Heart right ventricle (tissue), 16 donors: Measurements from ENCODE around the gene PARK7. TPM values are rescaled to one million over a fixed set of nuclear protein-coding genes. Genes with fewer than 3 reads are reported as not detected.

Experiments
- ATAC-seq, 8 donors: fragments of 200-7000 bp; cut with Tn5 transposase; one replicate each; pipeline ENCODE4 v1.9.1; 2020; ENCODE audit warnings: mild to moderate bottlenecking in 8 of 8, moderate library complexity in 8 of 8, moderate number of reproducible peaks in 1 of 8
- DNase-seq, 2 donors: peaks; one replicate each; pipeline ENCODE4 v3.0.0-alpha.2; 2020
- H3K27ac ChIP-seq, 10 donors: fragments of 200-600 bp; sonication (generic) in 2 of 10; one replicate each; pipeline versions ENCODE4 v1.5.0 to v1.8.0; 2020 to 2022; ENCODE audit warnings: mild to moderate bottlenecking in 3 of 10
- H3K27me3 ChIP-seq, 7 donors: fragments of 200-600 bp; one replicate each; pipeline ENCODE4 v1.8.0; 2021 to 2022; ENCODE audit warnings: mild to moderate bottlenecking in 2 of 7
- H3K36me3 ChIP-seq, 9 donors: fragments of 200-600 bp; sonication (generic) in 1 of 9; one replicate each; pipeline versions ENCODE4 v1.5.0 to v1.8.0; 2020 to 2022; ENCODE audit warnings: mild to moderate bottlenecking in 2 of 9
- H3K4me1 ChIP-seq, 9 donors: fragments of 200-600 bp; sonication (generic) in 1 of 9; one replicate each; pipeline versions ENCODE4 v1.5.0 to v1.8.0; 2020 to 2022; ENCODE audit warnings: mild to moderate bottlenecking in 4 of 9
- H3K4me3 ChIP-seq, 10 donors: fragments of 200-600 bp; sonication (generic) in 2 of 10; one replicate each; pipeline versions ENCODE4 v1.5.0 to v1.8.0; 2020 to 2022; ENCODE audit warnings: mild to moderate bottlenecking in 7 of 10, moderate library complexity in 2 of 10
- H3K9me3 ChIP-seq, 11 donors: fragments of 200-600 bp in 10 of 11; sonication (generic) in 2 of 11; one replicate each; pipeline versions ENCODE4 v1.5.0 to v1.8.0; 2013 to 2022; ENCODE audit warnings: mild to moderate bottlenecking in 2 of 11, control low read depth in 1 of 11, moderate library complexity in 1 of 11
- CTCF ChIP-seq, 9 donors: fragments of 200-600 bp; sonication (generic) in 2 of 9; IDR thresholded peaks; one replicate each; pipeline versions ENCODE4 v1.5.0 to v1.8.0; 2021 to 2022; ENCODE audit warnings: antibody characterized with exemption in 9 of 9, mild to moderate bottlenecking in 5 of 9, moderate library complexity in 1 of 9
- WGBS, 2 donors: extraction: QIAGEN DNeasy Blood & Tissue Kit; methylation state at CpG; one replicate each; pipeline ENCODE4 v1.1.7; 2013; ENCODE audit warnings: inconsistent platforms in 1 of 2; 5-methylcytosine and 5-hydroxymethylcytosine counted together
- intact Hi-C, 10 donors: fragments of 100-400 bp; cut with DNase I; formaldehyde crosslinking; loops; one replicate each; pipeline versions ENCODE4 v1.11.1 to v1.14.2; 2022
- polyA plus RNA-seq, 2 donors: library from polyadenylated mRNA; stranded (reverse); fragments of 200-250 nt; gene quantifications; one replicate each; pipeline ENCODE4 v1.2.3, GENCODE V29; 2013
- total RNA-seq, 10 donors: library from RNA; stranded (reverse); fragmentation: NEBNext Ultra II Directional in 3 of 10; extraction: Animal tissue kit (Norgen Biotek cat#: 25700) in 3 of 10; gene quantifications; one replicate each; pipeline versions ENCODE4 v1.2.1 to v1.2.4, GENCODE V29; 2021 to 2023
- donor health status: Arrhythmogenic right ventricular cardiomyopathy.
- donor health status: ischemic (EF 13 %, LVEDD 7.1; RV severe dilation, severe dysfunction).
- donor health status: healthy with polysubstance abuse.
- donor health status: DM: no; HTN: yes; CAD: no.
- donor health status: DM: no; HTN: no; CAD: no.
- donor health status: ischemic (EF 25% LVEDD 6.9; RV normal size, moderate dysfunction).
- donor health status: ischemic (EF 25% LVEDD 5.7; RV mildly dilated, moderate dysfunction).
- donor health status: healthy.
- donor health status: DM: yes; HTN: yes; CAD: no.
- donor health status: Ischemic cardiomyopathy.
- donor health status: ischemic (EF 35%, LVEDD 5.7; RV mildly dilated, moderate dysfunction).
- donor health status: nonischemic (EF 11% LVEDD 7.7; RV severe dilation, severe dysfunction).
- donor health status: DM: yes; HTN: yes; CAD: no.
- donor health status: PGD.
- donor health status: ischemic (EF 29% LVEDD 5.4; RV normal size, mild dysfunction).
- donor health status: nonischemic (EF 23%, LVEDD 6.1; RV moderate dilation, normal function).

The PARK7 gene
- total and polyA plus RNA-seq, 12 donors, result 322 to 462 (median 353) TPM

GRCh38 chr1:8023287-8023994, 61.9 kb downstream of the PARK7 start:
- Histone ChIP-seq H3K27ac (no peak overlapping the region), H3K4me1 (peaks cover 0 to 66% (median 31%) of the 10 kb centered on the region in 9 donors), H3K27me3 (peaks cover 0 to 48% (median 0%) of the 10 kb centered on the region in 7 donors), H3K4me3 (no peak overlapping the region), H3K9me3 (no peaks in the 10 kb centered on the region), H3K36me3 (no peaks in the 10 kb centered on the region)
- no peak for DNase-seq
- TF ChIP-seq CTCF (IDR thresholded peaks at IDR 0.05), result no peak
- no peak for ATAC-seq
- WGBS, 2 donors, result 88 to 90% methylated on average over 10 of the region's 10 CpGs
- intact Hi-C loops, result loop anchor here in 4 of 10 donors (5.0 to 10.0 kb wide), 4 partner anchors 41 to 681 kb away; no protein-coding TSS in a partner anchor

- H3K27me3 ChIP-seq, result peaks cover 0 to 50% (median 0%) of the 10 kb centered on the region in 7 donors
- no peaks in the 10 kb centered on the region for H3K9me3 ChIP-seq
- 43 to 45% methylated on average over 1 of the region's 1 CpG for WGBS, 2 donors
- H3K36me3 ChIP-seq, result no peaks in the 10 kb centered on the region
- intact Hi-C loops, result loop anchor here in 4 of 10 donors (5.0 to 10.0 kb wide), 4 partner anchors 42 to 681 kb away; no protein-coding TSS in a partner anchor
- ATAC-seq (no peak), DNase-seq (no peak)
- peak overlapping the region in 1 of 10 donors; percentile 78 for H3K4me3 ChIP-seq
- peaks cover 0 to 67% (median 35%) of the 10 kb centered on the region in 9 donors for H3K4me1 ChIP-seq
- TF ChIP-seq CTCF (IDR thresholded peaks at IDR 0.05), result no peak
- no peak overlapping the region for H3K27ac ChIP-seq
Measured at GRCh38 chr1:8023995-8024313, 62.4 kb downstream of the PARK7 start.

GRCh38 chr1:8024329-8024728, 62.8 kb downstream of the PARK7 start:
- TF ChIP-seq CTCF (IDR thresholded peaks at IDR 0.05), result no peak
- H3K9me3 ChIP-seq, result no peaks in the 10 kb centered on the region
- intact Hi-C loops, result loop anchor here in 4 of 10 donors (5.0 to 10.0 kb wide), 4 partner anchors 42 to 680 kb away; no protein-coding TSS in a partner anchor
- no peak overlapping the region for H3K27ac ChIP-seq
- peaks cover 0 to 50% (median 0%) of the 10 kb centered on the region in 7 donors for H3K27me3 ChIP-seq
- no peak for DNase-seq
- peaks cover 0 to 70% (median 35%) of the 10 kb centered on the region in 9 donors for H3K4me1 ChIP-seq
- no peaks in the 10 kb centered on the region for H3K36me3 ChIP-seq
- H3K4me3 ChIP-seq, result peak overlapping the region in 5 of 10 donors; percentile 78 to 91 (median 90)
- WGBS, 2 donors, result 94 to 97% methylated on average over 3 of the region's 3 CpGs
- ATAC-seq, result no peak

DNA sequence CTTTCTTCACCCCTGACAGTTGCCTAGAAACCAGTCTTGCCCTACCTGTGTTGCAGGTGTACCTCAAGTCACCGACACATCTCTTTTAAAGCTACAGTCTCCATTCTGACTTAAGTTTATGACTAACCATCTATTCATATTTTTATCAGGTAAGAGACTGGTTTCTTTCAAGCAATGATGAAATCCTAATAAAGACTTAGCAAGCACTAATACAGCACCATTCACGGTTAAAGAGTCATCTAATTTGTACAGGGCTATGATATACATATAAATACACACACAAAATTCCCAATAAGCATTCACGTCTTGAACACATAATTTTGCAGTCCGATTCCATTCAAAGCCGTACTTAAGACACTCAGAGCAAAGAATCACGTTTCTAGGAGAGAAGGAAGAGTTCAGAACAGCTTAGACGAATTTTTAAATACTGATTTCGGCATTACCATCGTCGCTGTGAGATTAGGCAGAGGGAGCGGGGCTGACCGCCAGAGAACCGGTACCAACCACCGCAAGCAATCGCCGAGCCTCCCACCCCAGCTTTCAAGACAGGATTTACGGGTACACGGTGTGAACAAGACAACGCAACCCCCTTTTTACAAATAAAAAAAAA, 63.7 kb downstream of the PARK7 start:
- Histone ChIP-seq H3K27ac (peak overlapping the region in 9 of 10 donors; percentile 88 to 94 (median 91)), H3K36me3 (no peaks in the 10 kb centered on the region), H3K4me3 (peak overlapping the region; percentile 51 to 91 (median 88)), H3K9me3 (no peaks in the 10 kb centered on the region), H3K27me3 (peaks cover 0 to 55% (median 0%) of the 10 kb centered on the region in 7 donors), H3K4me1 (peaks cover 0 to 63% (median 35%) of the 10 kb centered on the region in 9 donors)
- WGBS, 2 donors, result 6 to 7% methylated on average over 19 of the region's 19 CpGs
- no peak for TF ChIP-seq CTCF (IDR thresholded peaks at IDR 0.05)
- DNase-seq (no peak), ATAC-seq (no peak)
- intact Hi-C loops, result loop anchor here in 5 of 10 donors (5.0 to 10.0 kb wide), 5 partner anchors 43 to 680 kb away; partner anchors contain the start of gene SLC45A1 (in 2 of the 5)
